ENCODE data around the gene WWC1. TPM values are rescaled to one million over a fixed set of nuclear protein-coding genes. Genes with fewer than 3 reads are reported as not detected.

The WWC1 gene
- total RNA-seq, 1 donor from 2014 or later = 2.4 TPM

DNA sequence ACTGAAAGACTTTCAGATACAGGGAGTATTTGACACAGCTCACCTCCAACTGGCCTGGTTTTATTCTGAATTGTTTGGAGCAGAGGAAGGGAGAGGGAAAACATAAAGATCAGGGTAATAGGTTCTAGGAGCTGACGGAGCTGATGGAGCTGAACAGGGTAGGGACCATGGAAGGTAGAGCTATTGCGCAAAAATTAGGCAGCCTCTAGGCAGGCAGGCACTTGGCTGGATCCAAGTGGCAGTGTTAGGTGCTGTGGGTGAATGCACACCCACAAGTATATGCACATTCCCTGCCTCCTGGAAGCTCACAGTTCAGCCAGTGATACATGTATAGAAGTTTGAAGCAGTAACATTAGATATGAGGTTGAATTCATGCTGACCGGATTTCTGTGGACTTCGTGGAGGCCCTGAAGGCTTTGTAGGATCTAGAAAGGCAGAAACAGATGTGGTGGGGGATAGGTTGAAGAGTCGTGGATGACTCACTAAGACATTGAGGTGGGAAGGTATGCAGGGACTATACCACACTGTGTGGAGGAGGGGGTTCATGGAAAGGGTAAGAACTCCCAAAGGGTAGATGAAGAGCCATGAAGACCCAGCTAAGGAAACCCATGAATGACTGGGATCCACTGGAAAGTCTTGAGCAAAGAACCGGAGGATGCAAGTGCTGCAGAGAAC is 50.8 kb downstream of the WWC1 start:
- Mint-ChIP-seq H3K4me3 (no peak overlapping the region), H3K9me3 (no peaks in the 10 kb centered on the region), H3K4me1 (no peaks in the 10 kb centered on the region), H3K36me3 (ENCODE audit: low read depth) (no peaks in the 10 kb centered on the region), H3K27ac (no peak overlapping the region), H3K27me3 (no peaks in the 10 kb centered on the region)
- intact Hi-C loops (cut with micrococcal nuclease) = no loop called here
- no peak for DNase-seq

- H3K27ac Mint-ChIP-seq = no peak overlapping the region
- no peaks in the 10 kb centered on the region for H3K36me3 Mint-ChIP-seq (ENCODE audit: low read depth)
- no peaks in the 10 kb centered on the region for H3K4me1 Mint-ChIP-seq
- no peaks in the 10 kb centered on the region for H3K9me3 Mint-ChIP-seq
- no peak for DNase-seq
- no peak overlapping the region for H3K4me3 Mint-ChIP-seq
- no peaks in the 10 kb centered on the region for H3K27me3 Mint-ChIP-seq
- intact Hi-C loops (cut with micrococcal nuclease) = no loop called here
These were observed 51.5 kb downstream of the WWC1 start for GRCh38 chr5:168342985-168343384.

DNA sequence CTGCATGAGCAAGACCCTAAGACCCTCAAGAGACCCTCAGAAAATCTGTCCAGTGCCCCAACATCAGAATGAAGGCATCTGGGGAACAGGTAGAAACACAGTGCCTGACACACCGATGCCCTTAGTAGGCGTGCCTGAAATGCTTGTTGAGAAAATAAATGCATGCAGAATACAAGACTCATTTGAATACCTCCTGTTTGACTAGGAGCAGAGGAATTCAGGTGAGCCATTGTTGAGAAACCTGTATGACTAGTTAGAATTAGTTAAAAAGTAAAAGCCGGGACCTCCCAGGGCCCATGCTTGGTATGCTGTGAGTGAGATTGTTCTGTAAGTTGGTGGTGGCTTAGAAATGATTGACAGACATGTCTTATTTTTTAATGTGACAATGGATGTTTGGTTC is 55.0 kb downstream of the WWC1 start:
- Mint-ChIP-seq H3K27ac (no peak overlapping the region), H3K9me3 (no peaks in the 10 kb centered on the region), H3K27me3 (no peaks in the 10 kb centered on the region), H3K4me1 (no peaks in the 10 kb centered on the region), H3K4me3 (no peak overlapping the region), H3K36me3 (ENCODE audit: low read depth) (no peaks in the 10 kb centered on the region)
- DNase-seq = no peak
- intact Hi-C loops (cut with micrococcal nuclease) = no loop called here

GRCh38 chr5:168347368-168348083 is 56.1 kb downstream of the WWC1 start:
- no peak overlapping the region for H3K4me3 Mint-ChIP-seq
- intact Hi-C loops (cut with micrococcal nuclease) = no loop called here
- no peak overlapping the region for H3K27ac Mint-ChIP-seq
- no peaks in the 10 kb centered on the region for H3K36me3 Mint-ChIP-seq (ENCODE audit: low read depth)
- H3K4me1 Mint-ChIP-seq = no peaks in the 10 kb centered on the region
- no peaks in the 10 kb centered on the region for H3K9me3 Mint-ChIP-seq
- DNase-seq = no peak
- H3K27me3 Mint-ChIP-seq = no peaks in the 10 kb centered on the region

DNA sequence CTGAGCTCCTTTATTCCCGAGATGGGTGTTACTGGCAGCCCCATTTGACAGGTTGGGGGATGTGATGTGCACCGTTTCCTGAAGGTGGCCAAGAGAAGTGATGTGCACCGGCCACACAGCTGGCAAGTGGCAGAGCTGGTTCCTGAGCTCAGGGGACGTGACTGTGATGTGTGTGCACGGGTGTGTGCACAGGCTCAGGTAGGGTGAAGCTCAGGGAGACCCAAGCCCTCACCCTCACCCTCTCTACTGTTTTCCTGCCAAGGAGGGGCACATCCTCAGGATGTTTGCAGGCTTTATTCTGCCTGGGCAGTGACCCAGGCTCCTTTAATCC is 56.6 kb downstream of the WWC1 start:
- H3K27ac Mint-ChIP-seq = no peak overlapping the region
- no peaks in the 10 kb centered on the region for H3K9me3 Mint-ChIP-seq
- no peak for DNase-seq
- H3K4me1 Mint-ChIP-seq = no peaks in the 10 kb centered on the region
- no peaks in the 10 kb centered on the region for H3K36me3 Mint-ChIP-seq (ENCODE audit: low read depth)
- H3K4me3 Mint-ChIP-seq = no peak overlapping the region
- H3K27me3 Mint-ChIP-seq = no peaks in the 10 kb centered on the region
- intact Hi-C loops (cut with micrococcal nuclease) = no loop called here

GRCh38 chr5:168350315-168350714 is 58.9 kb downstream of the WWC1 start:
- intact Hi-C loops (cut with micrococcal nuclease) = no loop called here
- DNase-seq = no peak
- Mint-ChIP-seq H3K27ac (no peak overlapping the region), H3K9me3 (no peaks in the 10 kb centered on the region), H3K27me3 (no peaks in the 10 kb centered on the region), H3K4me3 (no peak overlapping the region), H3K4me1 (no peaks in the 10 kb centered on the region), H3K36me3 (ENCODE audit: low read depth) (no peaks in the 10 kb centered on the region)

DNA sequence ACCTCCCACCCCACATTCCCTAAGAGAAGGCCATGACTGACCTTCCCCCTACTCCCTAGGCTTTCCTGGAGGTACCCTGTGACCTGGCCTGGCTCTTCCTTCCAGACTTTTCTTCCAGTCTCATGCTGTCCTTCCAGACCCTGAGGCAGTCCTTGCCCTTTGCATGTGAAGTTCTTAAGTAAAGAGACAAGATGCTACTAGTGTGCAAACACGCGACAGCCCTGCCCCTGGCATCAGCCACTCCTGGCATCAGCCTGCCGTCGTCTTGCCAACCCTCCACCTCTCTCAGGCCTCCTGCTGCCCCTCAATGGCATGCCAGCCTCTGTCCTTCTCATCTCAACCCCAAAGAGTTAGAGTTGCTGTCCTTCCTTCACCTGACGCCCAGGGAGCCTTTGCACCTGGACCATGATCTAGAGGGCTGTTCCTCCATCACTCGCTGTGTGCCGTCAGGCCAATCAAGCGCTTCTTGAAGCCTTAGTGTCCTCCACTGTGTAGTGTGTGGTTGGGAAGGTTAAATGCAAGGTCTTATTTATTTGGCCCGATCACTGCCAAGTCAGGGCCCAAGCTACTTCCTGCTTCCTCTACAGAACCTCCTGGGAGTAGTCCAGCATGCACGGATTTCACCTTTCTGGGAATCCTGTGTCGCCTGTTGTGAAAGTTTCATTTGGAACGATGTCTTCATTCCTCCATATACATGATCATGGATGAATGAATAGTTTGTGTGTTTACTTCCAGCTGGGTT is 61.9 kb downstream of the WWC1 start:
- H3K9me3 Mint-ChIP-seq = no peaks in the 10 kb centered on the region
- H3K27ac Mint-ChIP-seq = no peak overlapping the region
- no peaks in the 10 kb centered on the region for H3K36me3 Mint-ChIP-seq (ENCODE audit: low read depth)
- H3K4me1 Mint-ChIP-seq = no peaks in the 10 kb centered on the region
- no peaks in the 10 kb centered on the region for H3K27me3 Mint-ChIP-seq
- DNase-seq = no peak
- H3K4me3 Mint-ChIP-seq = no peak overlapping the region
- intact Hi-C loops (cut with micrococcal nuclease) = no loop called here

DNA sequence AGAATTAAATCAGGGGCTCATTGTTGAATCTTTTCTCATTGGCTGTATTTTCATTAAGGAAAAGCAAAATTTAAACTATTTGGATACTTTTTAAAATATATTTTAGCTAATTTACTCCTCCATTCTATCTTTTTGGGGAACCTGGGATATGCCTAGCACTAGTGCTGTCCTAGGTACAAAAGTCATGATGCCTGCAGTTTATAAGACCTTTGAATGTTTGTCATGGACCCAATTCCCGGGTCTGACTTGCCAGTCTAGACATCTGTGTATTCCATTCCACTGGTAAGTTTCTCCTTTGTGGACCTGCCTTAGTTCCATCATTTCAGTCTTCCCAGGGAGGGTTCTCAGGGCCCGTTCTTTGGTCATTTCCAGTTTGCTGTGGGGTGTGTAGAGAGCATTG is 63.0 kb downstream of the WWC1 start:
- Mint-ChIP-seq H3K9me3 (no peaks in the 10 kb centered on the region), H3K27ac (no peak overlapping the region), H3K4me1 (no peaks in the 10 kb centered on the region), H3K4me3 (no peak overlapping the region), H3K36me3 (ENCODE audit: low read depth) (no peaks in the 10 kb centered on the region), H3K27me3 (no peaks in the 10 kb centered on the region)
- intact Hi-C loops (cut with micrococcal nuclease) = no loop called here
- no peak for DNase-seq

GRCh38 chr5:168356171-168356570 is 64.7 kb downstream of the WWC1 start:
- Mint-ChIP-seq H3K27me3 (no peaks in the 10 kb centered on the region), H3K36me3 (ENCODE audit: low read depth) (no peaks in the 10 kb centered on the region), H3K27ac (no peak overlapping the region), H3K4me3 (no peak overlapping the region), H3K9me3 (no peaks in the 10 kb centered on the region), H3K4me1 (no peaks in the 10 kb centered on the region)
- intact Hi-C loops (cut with micrococcal nuclease) = no loop called here
- DNase-seq = no peak

GRCh38 chr5:168356592-168356991 is 65.1 kb downstream of the WWC1 start:
- Mint-ChIP-seq H3K27me3 (no peaks in the 10 kb centered on the region), H3K4me1 (no peaks in the 10 kb centered on the region), H3K27ac (no peak overlapping the region), H3K9me3 (no peaks in the 10 kb centered on the region), H3K4me3 (no peak overlapping the region), H3K36me3 (ENCODE audit: low read depth) (no peaks in the 10 kb centered on the region)
- intact Hi-C loops (cut with micrococcal nuclease) = no loop called here
- no peak for DNase-seq

- intact Hi-C loops (cut with micrococcal nuclease) = no loop called here
- Mint-ChIP-seq H3K27me3 (no peaks in the 10 kb centered on the region), H3K4me1 (no peaks in the 10 kb centered on the region)
These were observed 66.4 kb downstream of the WWC1 start for GRCh38 chr5:168357876-168358275.

DNA sequence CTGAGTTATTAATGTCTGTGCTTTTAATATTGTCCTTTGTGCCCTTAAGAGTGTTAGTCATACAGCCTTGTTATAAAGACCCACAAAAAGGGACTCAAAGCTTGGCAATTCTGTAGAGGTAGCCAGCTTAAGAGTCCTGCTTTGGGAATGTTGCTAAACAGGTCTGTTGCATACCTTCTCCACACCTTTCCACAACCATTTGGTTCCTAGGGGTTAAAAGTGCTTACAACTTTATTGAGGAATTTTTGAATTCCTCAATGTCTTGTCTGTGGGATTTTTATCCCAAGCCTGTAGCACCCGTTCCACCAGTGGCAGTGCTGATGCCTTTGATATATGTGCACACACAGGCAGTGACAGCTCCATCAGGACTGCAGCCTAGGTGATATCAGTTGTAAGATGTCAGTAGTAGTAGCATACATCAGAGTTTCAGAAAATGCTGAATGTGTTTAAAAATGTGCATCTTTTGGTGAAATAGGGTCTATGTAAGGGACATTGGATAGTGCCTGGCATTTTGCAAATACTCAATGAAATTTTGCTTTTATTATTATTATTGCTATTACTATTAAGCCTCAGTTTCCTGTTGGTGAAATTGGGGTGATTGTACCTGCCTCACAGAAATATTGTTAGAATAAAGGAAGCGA is 68.5 kb downstream of the WWC1 start:
- no peak overlapping the region for H3K4me3 Mint-ChIP-seq
- H3K36me3 Mint-ChIP-seq (ENCODE audit: low read depth) = no peaks in the 10 kb centered on the region
- H3K9me3 Mint-ChIP-seq = no peaks in the 10 kb centered on the region
- H3K27ac Mint-ChIP-seq = no peak overlapping the region
- H3K27me3 Mint-ChIP-seq = no peaks in the 10 kb centered on the region
- intact Hi-C loops (cut with micrococcal nuclease) = no loop called here
- no peak for DNase-seq
- no peaks in the 10 kb centered on the region for H3K4me1 Mint-ChIP-seq

More at GRCh38 chr5:168357876-168358275, 66.4 kb downstream of the WWC1 start:
- Mint-ChIP-seq H3K27ac (no peak overlapping the region), H3K9me3 (no peaks in the 10 kb centered on the region), H3K4me3 (no peak overlapping the region), H3K36me3 (ENCODE audit: low read depth) (no peaks in the 10 kb centered on the region)
- no peak for DNase-seq

- DNase-seq = no peak
- H3K27ac Mint-ChIP-seq = no peak overlapping the region
- no peaks in the 10 kb centered on the region for H3K4me1 Mint-ChIP-seq
- no peaks in the 10 kb centered on the region for H3K36me3 Mint-ChIP-seq (ENCODE audit: low read depth)
- no peaks in the 10 kb centered on the region for H3K9me3 Mint-ChIP-seq
- H3K27me3 Mint-ChIP-seq = no peaks in the 10 kb centered on the region
- no peak overlapping the region for H3K4me3 Mint-ChIP-seq
- intact Hi-C loops (cut with micrococcal nuclease) = no loop called here
These were observed 69.3 kb downstream of the WWC1 start for GRCh38 chr5:168360521-168361285.

Data from activated CD4-positive, alpha-beta T cell treated with anti-CD3 and anti-CD28 coated beads, Interleukin-2, amount 10 ng/mL, durations not matched to agents 24 days and 14 days (primary cell).